H1 (cell line): Measurements from ENCODE around the gene OR51M1.

Experiments used
- CREB1 ChIP-seq: IDR thresholded peaks from 2 replicates; pipeline ENCODE4 v1.6.1; 2012; ENCODE audit warnings: inconsistent platforms
- CTCF ChIP-seq, 3 experiments: IDR thresholded peaks; 1 replicate in 2 of 3; 2 replicates in 1 of 3; pipeline versions ENCODE4 v1.5.1 to v1.6.1; 2011; ENCODE audit warnings: low read length in 3 of 3, mild to moderate bottlenecking in 3 of 3, inconsistent platforms in 2 of 3, low read depth in 1 of 3, moderate library complexity in 1 of 3; ENCODE audit not compliant: insufficient read depth in 1 of 3; ENCODE audit errors: control extremely low read depth in 1 of 3
- JUN ChIP-seq: IDR thresholded peaks from 2 replicates; pipeline ENCODE4 v1.6.1; 2011; ENCODE audit warnings: low read depth, mild to moderate bottlenecking, improper control_type of control experiment, low read length
- NRF1 ChIP-seq: IDR thresholded peaks from 2 replicates; pipeline ENCODE4 v1.6.1; 2011; ENCODE audit warnings: mild to moderate bottlenecking, low read depth, low read length, improper control_type of control experiment
- POLR2AphosphoS5 ChIP-seq: IDR thresholded peaks from 2 replicates; pipeline ENCODE4 v1.6.1; 2011; ENCODE audit warnings: low read depth, low read length
- RAD21 ChIP-seq, 2 experiments: IDR thresholded peaks in 1 of 2; conservative IDR thresholded peaks in 1 of 2; 2 replicates each; pipeline ENCODE4 v1.6.1; 2011; ENCODE audit warnings: low read depth in 2 of 2, low read length in 2 of 2, improper control_type of control experiment in 1 of 2, inconsistent platforms in 1 of 2, mild to moderate bottlenecking in 1 of 2, moderate library complexity in 1 of 2

- no peak for TF ChIP-seq RAD21 (IDR thresholded peaks at IDR 0.05 in 1 of 2, conservative IDR thresholded peaks at IDR 0.05 in 1 of 2; ENCODE audit: low read depth in 2 of 2, low read length in 2 of 2)
- TF ChIP-seq CTCF (IDR thresholded peaks at IDR 0.05; ENCODE audit: control extremely low read depth in 1 of 3, insufficient read depth in 1 of 3, low read depth in 1 of 3, low read length in 3 of 3): no peak
- no peak for TF ChIP-seq JUN
- no peak for TF ChIP-seq NRF1
- no peak for TF ChIP-seq CREB1
- TF ChIP-seq POLR2AphosphoS5: no peak
Measured at GRCh38 chr11:5362017-5362625, 21.5 kb upstream of the OR51M1 start.
